ENCODE results near the gene ITGB3.

The ITGB3 gene

GRCh38 chr17:47219621-47220475 is 33.8 kb upstream of the ITGB3 start:
- TF ChIP-seq TAF1 (IDR thresholded peaks at IDR 0.05; ENCODE audit: borderline replicate concordance, insufficient read depth, low read length) (no peak), FOXP2 (optimal IDR thresholded peaks at IDR 0.05; ENCODE audit: borderline replicate concordance, extremely low read depth, extremely low read length, insufficient read depth) (no peak), SIN3A (IDR thresholded peaks at IDR 0.05; ENCODE audit: borderline replicate concordance, insufficient read depth, low read length) (no peak), REST (IDR thresholded peaks at IDR 0.05; ENCODE audit: insufficient read depth in 1 of 2, low read depth in 2 of 2, low read length in 2 of 2) (no peak), POLR2AphosphoS5 (IDR thresholded peaks at IDR 0.05; ENCODE audit: low read depth, low read length) (no peak)

DNA sequence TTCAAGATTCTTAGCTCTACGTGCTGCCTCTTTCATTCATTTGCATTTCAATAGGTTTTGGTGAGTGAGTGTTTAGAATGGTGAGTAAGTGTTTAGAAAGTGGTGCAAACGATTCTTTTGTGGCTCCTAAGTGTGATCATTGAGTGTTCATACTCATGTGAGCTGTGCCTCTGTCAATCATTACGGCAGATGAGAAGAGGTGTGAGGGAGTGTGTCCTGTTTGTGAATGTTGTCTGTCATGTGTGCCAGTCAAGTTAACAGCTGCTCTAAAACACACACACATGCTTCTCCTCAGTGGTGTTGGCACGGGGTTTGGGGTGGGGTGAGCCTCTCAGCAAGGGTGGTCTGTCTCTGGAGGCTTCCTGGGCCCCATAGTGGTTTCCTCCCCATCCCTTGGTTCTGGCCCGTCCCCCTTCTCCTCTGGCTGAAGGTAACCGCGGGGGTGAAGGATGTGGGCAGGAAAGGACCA is 33.1 kb upstream of the ITGB3 start:
- no peak for TF ChIP-seq POLR2AphosphoS5 (IDR thresholded peaks at IDR 0.05; ENCODE audit: low read depth, low read length)
- TF ChIP-seq FOXP2 (optimal IDR thresholded peaks at IDR 0.05; ENCODE audit: borderline replicate concordance, extremely low read depth, extremely low read length, insufficient read depth): no peak
- no peak for TF ChIP-seq TAF1 (IDR thresholded peaks at IDR 0.05; ENCODE audit: borderline replicate concordance, insufficient read depth, low read length)
- no peak for TF ChIP-seq REST (IDR thresholded peaks at IDR 0.05; ENCODE audit: insufficient read depth in 1 of 2, low read depth in 2 of 2, low read length in 2 of 2)
- TF ChIP-seq SIN3A (IDR thresholded peaks at IDR 0.05; ENCODE audit: borderline replicate concordance, insufficient read depth, low read length): no peak

- no peak for TF ChIP-seq REST (IDR thresholded peaks at IDR 0.05; ENCODE audit: insufficient read depth in 1 of 2, low read depth in 2 of 2, low read length in 2 of 2)
- no peak for TF ChIP-seq FOXP2 (optimal IDR thresholded peaks at IDR 0.05; ENCODE audit: borderline replicate concordance, extremely low read depth, extremely low read length, insufficient read depth)
- no peak for TF ChIP-seq POLR2AphosphoS5 (IDR thresholded peaks at IDR 0.05; ENCODE audit: low read depth, low read length)
- no peak for TF ChIP-seq TAF1 (IDR thresholded peaks at IDR 0.05; ENCODE audit: borderline replicate concordance, insufficient read depth, low read length)
- TF ChIP-seq SIN3A (IDR thresholded peaks at IDR 0.05; ENCODE audit: borderline replicate concordance, insufficient read depth, low read length): no peak
These were observed 32.5 kb upstream of the ITGB3 start for GRCh38 chr17:47221154-47221553.

DNA sequence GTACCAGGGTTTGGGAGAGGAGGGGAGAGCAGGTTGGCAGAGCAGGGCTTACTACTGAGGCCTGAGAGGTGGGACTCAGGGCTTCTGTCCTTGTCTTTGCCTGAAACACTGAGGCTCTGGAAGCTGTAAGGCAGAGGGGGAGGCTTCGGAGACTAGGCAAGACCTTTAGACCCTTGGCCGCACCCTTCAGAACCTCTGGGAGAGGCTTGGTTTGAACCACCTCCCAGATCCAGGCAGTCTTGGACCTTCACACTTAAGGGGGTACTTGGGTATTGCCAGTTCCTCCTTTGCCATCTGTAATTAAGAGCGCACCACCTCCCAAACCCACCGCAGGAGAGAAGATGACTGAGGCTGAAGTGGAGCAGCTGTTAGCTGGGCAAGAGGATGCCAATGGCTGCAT is 31.6 kb upstream of the ITGB3 start:
- TF ChIP-seq POLR2AphosphoS5 (IDR thresholded peaks at IDR 0.05; ENCODE audit: low read depth, low read length): no peak
- no peak for TF ChIP-seq FOXP2 (optimal IDR thresholded peaks at IDR 0.05; ENCODE audit: borderline replicate concordance, extremely low read depth, extremely low read length, insufficient read depth)
- TF ChIP-seq REST (IDR thresholded peaks at IDR 0.05; ENCODE audit: insufficient read depth in 1 of 2, low read depth in 2 of 2, low read length in 2 of 2): no peak
- no peak for TF ChIP-seq TAF1 (IDR thresholded peaks at IDR 0.05; ENCODE audit: borderline replicate concordance, insufficient read depth, low read length)
- TF ChIP-seq SIN3A (IDR thresholded peaks at IDR 0.05; ENCODE audit: borderline replicate concordance, insufficient read depth, low read length): no peak
